GM23338 (cell line): ENCODE measurements around the gene SLC8A3. TPM values are rescaled to one million over a fixed set of nuclear protein-coding genes. Genes with fewer than 3 reads are reported as not detected.

Source experiments
- ATAC-seq: fragments of 200-7000 bp; cut with Tn5 transposase; 3 replicates; pipeline ENCODE4 v1.9.1; 2020
- DNase-seq: peaks from one replicate; pipeline ENCODE4 v3.0.0-alpha.2; 2015; ENCODE audit warnings: low spot score
- H2AFZ ChIP-seq: fragments of 200-600 bp; sonication (generic); 2 replicates; pipeline ENCODE4 v1.8.0; 2016; ENCODE audit warnings: antibody characterized with exemption, mild to moderate bottlenecking, moderate library complexity
- H3F3A ChIP-seq: fragments of 200-600 bp; sonication (generic); replicated peaks from 2 replicates; pipeline ENCODE4 v1.8.0; 2017; ENCODE audit warnings: antibody characterized with exemption, mixed run types, low read depth
- H3K27ac ChIP-seq: fragments of 200-600 bp; sonication (generic); 2 replicates; pipeline ENCODE4 v1.6.1; 2016; ENCODE audit warnings: low read depth
- H3K27me3 ChIP-seq: fragments of 200-600 bp; sonication (generic); 2 replicates; pipeline ENCODE4 v1.8.0; 2016; ENCODE audit warnings: mild to moderate bottlenecking, mixed run types, moderate library complexity; ENCODE audit not compliant: insufficient read depth
- H3K36me3 ChIP-seq: fragments of 200-600 bp; sonication (generic); 2 replicates; pipeline ENCODE4 v1.8.0; 2016; ENCODE audit warnings: mild to moderate bottlenecking; ENCODE audit not compliant: insufficient read depth
- H3K4me1 ChIP-seq: fragments of 200-600 bp; sonication (generic); 2 replicates; pipeline ENCODE4 v1.8.0; 2016; ENCODE audit warnings: mild to moderate bottlenecking, moderate library complexity; ENCODE audit not compliant: insufficient read depth
- H3K4me2 ChIP-seq: fragments of 200-600 bp; sonication (generic); 2 replicates; pipeline ENCODE4 v1.7.1; 2017; ENCODE audit warnings: mixed run types
- H3K4me3 ChIP-seq: fragments of 200-600 bp; sonication (generic); 2 replicates; pipeline ENCODE4 v1.6.1; 2016; ENCODE audit warnings: mixed run types
- H3K79me2 ChIP-seq: fragments of 200-600 bp; sonication (generic); replicated peaks from 2 replicates; pipeline ENCODE4 v1.8.0; 2017; ENCODE audit warnings: mild to moderate bottlenecking; ENCODE audit not compliant: insufficient read depth
- H3K9me2 ChIP-seq: fragments of 200-600 bp; sonication (generic); 2 replicates; pipeline ENCODE4 v1.8.0; 2017; ENCODE audit not compliant: insufficient read depth
- H4K20me1 ChIP-seq: fragments of 200-600 bp; sonication (generic); replicated peaks from 2 replicates; pipeline ENCODE4 v1.8.0; 2017; ENCODE audit warnings: mild to moderate bottlenecking; ENCODE audit not compliant: insufficient read depth
- H3K27ac Mint-ChIP-seq: 2 replicates; pipeline ENCODE4 v1.8.0; 2020; ENCODE audit warnings: inconsistent platforms, mild to moderate bottlenecking, moderate library complexity, mixed read lengths
- H3K27me3 Mint-ChIP-seq: 3 replicates; pipeline ENCODE4 v1.8.0; 2022; ENCODE audit warnings: low read depth, mild to moderate bottlenecking, moderate library complexity, mixed read lengths, inconsistent platforms; ENCODE audit not compliant: insufficient read depth, poor library complexity
- H3K36me3 Mint-ChIP-seq: 3 replicates; pipeline ENCODE4 v1.8.0; 2021; ENCODE audit warnings: low read depth, mild to moderate bottlenecking, inconsistent platforms, moderate library complexity, mixed read lengths
- H3K4me1 Mint-ChIP-seq: 3 replicates; pipeline ENCODE4 v1.8.0; 2020; ENCODE audit warnings: mild to moderate bottlenecking, inconsistent platforms, mixed read lengths
- H3K4me3 Mint-ChIP-seq: 3 replicates; pipeline ENCODE4 v1.8.0; 2021; ENCODE audit warnings: moderate library complexity, mild to moderate bottlenecking, inconsistent platforms, mixed read lengths
- H3K9me3 Mint-ChIP-seq: 3 replicates; pipeline ENCODE4 v1.8.0; 2020; ENCODE audit warnings: moderate library complexity, mild to moderate bottlenecking, inconsistent platforms, mixed read lengths
- CREB1 ChIP-seq: fragments of 250-450 bp; sonication (Bioruptor Pico); IDR thresholded peaks from 2 replicates; pipeline ENCODE4 v1.5.0; 2020; ENCODE audit warnings: low read depth, mild to moderate bottlenecking, moderate library complexity
- EZH2 ChIP-seq: fragments of 200-600 bp; sonication (generic); IDR thresholded peaks from one replicate; pipeline ENCODE4 v1.8.0; 2017; ENCODE audit warnings: antibody characterized with exemption, mild to moderate bottlenecking, low read depth; ENCODE audit not compliant: unreplicated experiment
- EZH2phosphoT487 ChIP-seq: fragments of 200-600 bp; sonication (generic); IDR thresholded peaks from one replicate; pipeline ENCODE4 v1.8.1; 2018; ENCODE audit warnings: antibody characterized with exemption; ENCODE audit not compliant: unreplicated experiment
- JUNB ChIP-seq: IDR thresholded peaks from one replicate; pipeline ENCODE4 v1.6.1; 2016; ENCODE audit warnings: antibody characterized with exemption; ENCODE audit not compliant: unreplicated experiment
- NANOG ChIP-seq: IDR thresholded peaks from 2 replicates; pipeline ENCODE4 v1.6.1; 2016; ENCODE audit warnings: antibody characterized with exemption, borderline replicate concordance
- POLR2AphosphoS5 ChIP-seq: IDR thresholded peaks from 2 replicates; pipeline ENCODE4 v1.6.1; 2016; ENCODE audit warnings: antibody characterized with exemption, low read depth
- STAT1 ChIP-seq: IDR thresholded peaks from one replicate; pipeline ENCODE4 v1.6.1; 2016; ENCODE audit warnings: antibody characterized with exemption; ENCODE audit not compliant: unreplicated experiment
- ZNF114 ChIP-seq: fragments of 250-450 bp; sonication (Bioruptor Pico); IDR thresholded peaks from 2 replicates; pipeline ENCODE4 v1.5.0; 2020; ENCODE audit warnings: mild to moderate bottlenecking, moderate library complexity
- ZNF331 ChIP-seq: fragments of 250-450 bp; sonication (Bioruptor Pico); IDR thresholded peaks from 2 replicates; pipeline ENCODE4 v1.5.0; 2020; ENCODE audit warnings: low read depth, mild to moderate bottlenecking, moderate library complexity
- polyA plus RNA-seq: library from polyadenylated mRNA; unstranded; fragments of >200 nt; fragmentation: Nextera tagmentation; extraction: Ambion mirVana; gene quantifications from 2 replicates; pipeline ENCODE4 v1.2.1, GENCODE V29; 2016
- total RNA-seq: library from RNA; depleted of rRNA; stranded (reverse); fragments of >200 nt; shearing (Covaris generic); gene quantifications from 2 replicates; pipeline ENCODE4 v1.2.3, GENCODE V29; 2014
- TF ChIP-seq, protein P1 (sequence below), 2 experiments: fragments of 200-600 bp in 1 of 2; sonication (generic) in 1 of 2; conservative IDR thresholded peaks; 2 replicates each; pipeline versions ENCODE4 v1.5.1 to v1.6.1; 2016 to 2017; ENCODE audit warnings: antibody characterized with exemption in 2 of 2, low read depth in 2 of 2, mild to moderate bottlenecking in 2 of 2, moderate library complexity in 1 of 2
- TF ChIP-seq, protein P2 (sequence below): fragments of 250-450 bp; sonication (Bioruptor Pico); IDR thresholded peaks from 2 replicates; pipeline ENCODE4 v1.5.0; 2020; ENCODE audit warnings: mild to moderate bottlenecking, moderate library complexity

Gene SLC8A3
- total and polyA plus RNA-seq, 2 experiments from 2014 or later, result 0.82 to 2.0 TPM

- ATAC-seq, result no peak
Measured at GRCh38 chr14:70034257-70034656, 154.5 kb downstream of the SLC8A3 start.

More at GRCh38 chr14:70034257-70034656, 154.5 kb downstream of the SLC8A3 start:
- Histone ChIP-seq H3K4me3 (no peak overlapping the region), H3K79me2 (no peaks in the 10 kb centered on the region), H3K4me2 (no peak overlapping the region), H3K27me3 (no peaks in the 10 kb centered on the region), H3K36me3 (no peaks in the 10 kb centered on the region), H4K20me1 (no peaks in the 10 kb centered on the region), H3F3A (no peaks in the 10 kb centered on the region), H2AFZ (no peak overlapping the region), H3K9me2 (peaks cover 15% of the 10 kb centered on the region), H3K4me1 (0 out of 2 replicates have a peak, but pooled peaks cover 6% of the 10 kb centered on the region), H3K27ac (no peak overlapping the region)
- Mint-ChIP-seq H3K27ac (no peak overlapping the region; the same call in 1 of the 2 replicates), H3K4me1 (peaks cover 18% of the 10 kb centered on the region), H3K27me3 (peaks cover 5% of the 10 kb centered on the region), H3K36me3 (no peaks in the 10 kb centered on the region), H3K9me3 (no peaks in the 10 kb centered on the region), H3K4me3 (no peak overlapping the region)
- DNase-seq, result no peak
- TF ChIP-seq EZH2 (no peak), STAT1 (no peak), NANOG (no peak), ZNF331 (no peak), JUNB (no peak), POLR2AphosphoS5 (no peak), EZH2phosphoT487 (no peak), CREB1 (CRISPR knock-in tag) (no peak), ZNF114 (CRISPR knock-in tag) (no peak)
- TF ChIP-seq, protein P1, sequence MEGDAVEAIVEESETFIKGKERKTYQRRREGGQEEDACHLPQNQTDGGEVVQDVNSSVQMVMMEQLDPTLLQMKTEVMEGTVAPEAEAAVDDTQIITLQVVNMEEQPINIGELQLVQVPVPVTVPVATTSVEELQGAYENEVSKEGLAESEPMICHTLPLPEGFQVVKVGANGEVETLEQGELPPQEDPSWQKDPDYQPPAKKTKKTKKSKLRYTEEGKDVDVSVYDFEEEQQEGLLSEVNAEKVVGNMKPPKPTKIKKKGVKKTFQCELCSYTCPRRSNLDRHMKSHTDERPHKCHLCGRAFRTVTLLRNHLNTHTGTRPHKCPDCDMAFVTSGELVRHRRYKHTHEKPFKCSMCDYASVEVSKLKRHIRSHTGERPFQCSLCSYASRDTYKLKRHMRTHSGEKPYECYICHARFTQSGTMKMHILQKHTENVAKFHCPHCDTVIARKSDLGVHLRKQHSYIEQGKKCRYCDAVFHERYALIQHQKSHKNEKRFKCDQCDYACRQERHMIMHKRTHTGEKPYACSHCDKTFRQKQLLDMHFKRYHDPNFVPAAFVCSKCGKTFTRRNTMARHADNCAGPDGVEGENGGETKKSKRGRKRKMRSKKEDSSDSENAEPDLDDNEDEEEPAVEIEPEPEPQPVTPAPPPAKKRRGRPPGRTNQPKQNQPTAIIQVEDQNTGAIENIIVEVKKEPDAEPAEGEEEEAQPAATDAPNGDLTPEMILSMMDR (conservative IDR thresholded peaks at IDR 0.05; ENCODE audit: low read depth in 2 of 2), result no peak
- TF ChIP-seq, protein P2, sequence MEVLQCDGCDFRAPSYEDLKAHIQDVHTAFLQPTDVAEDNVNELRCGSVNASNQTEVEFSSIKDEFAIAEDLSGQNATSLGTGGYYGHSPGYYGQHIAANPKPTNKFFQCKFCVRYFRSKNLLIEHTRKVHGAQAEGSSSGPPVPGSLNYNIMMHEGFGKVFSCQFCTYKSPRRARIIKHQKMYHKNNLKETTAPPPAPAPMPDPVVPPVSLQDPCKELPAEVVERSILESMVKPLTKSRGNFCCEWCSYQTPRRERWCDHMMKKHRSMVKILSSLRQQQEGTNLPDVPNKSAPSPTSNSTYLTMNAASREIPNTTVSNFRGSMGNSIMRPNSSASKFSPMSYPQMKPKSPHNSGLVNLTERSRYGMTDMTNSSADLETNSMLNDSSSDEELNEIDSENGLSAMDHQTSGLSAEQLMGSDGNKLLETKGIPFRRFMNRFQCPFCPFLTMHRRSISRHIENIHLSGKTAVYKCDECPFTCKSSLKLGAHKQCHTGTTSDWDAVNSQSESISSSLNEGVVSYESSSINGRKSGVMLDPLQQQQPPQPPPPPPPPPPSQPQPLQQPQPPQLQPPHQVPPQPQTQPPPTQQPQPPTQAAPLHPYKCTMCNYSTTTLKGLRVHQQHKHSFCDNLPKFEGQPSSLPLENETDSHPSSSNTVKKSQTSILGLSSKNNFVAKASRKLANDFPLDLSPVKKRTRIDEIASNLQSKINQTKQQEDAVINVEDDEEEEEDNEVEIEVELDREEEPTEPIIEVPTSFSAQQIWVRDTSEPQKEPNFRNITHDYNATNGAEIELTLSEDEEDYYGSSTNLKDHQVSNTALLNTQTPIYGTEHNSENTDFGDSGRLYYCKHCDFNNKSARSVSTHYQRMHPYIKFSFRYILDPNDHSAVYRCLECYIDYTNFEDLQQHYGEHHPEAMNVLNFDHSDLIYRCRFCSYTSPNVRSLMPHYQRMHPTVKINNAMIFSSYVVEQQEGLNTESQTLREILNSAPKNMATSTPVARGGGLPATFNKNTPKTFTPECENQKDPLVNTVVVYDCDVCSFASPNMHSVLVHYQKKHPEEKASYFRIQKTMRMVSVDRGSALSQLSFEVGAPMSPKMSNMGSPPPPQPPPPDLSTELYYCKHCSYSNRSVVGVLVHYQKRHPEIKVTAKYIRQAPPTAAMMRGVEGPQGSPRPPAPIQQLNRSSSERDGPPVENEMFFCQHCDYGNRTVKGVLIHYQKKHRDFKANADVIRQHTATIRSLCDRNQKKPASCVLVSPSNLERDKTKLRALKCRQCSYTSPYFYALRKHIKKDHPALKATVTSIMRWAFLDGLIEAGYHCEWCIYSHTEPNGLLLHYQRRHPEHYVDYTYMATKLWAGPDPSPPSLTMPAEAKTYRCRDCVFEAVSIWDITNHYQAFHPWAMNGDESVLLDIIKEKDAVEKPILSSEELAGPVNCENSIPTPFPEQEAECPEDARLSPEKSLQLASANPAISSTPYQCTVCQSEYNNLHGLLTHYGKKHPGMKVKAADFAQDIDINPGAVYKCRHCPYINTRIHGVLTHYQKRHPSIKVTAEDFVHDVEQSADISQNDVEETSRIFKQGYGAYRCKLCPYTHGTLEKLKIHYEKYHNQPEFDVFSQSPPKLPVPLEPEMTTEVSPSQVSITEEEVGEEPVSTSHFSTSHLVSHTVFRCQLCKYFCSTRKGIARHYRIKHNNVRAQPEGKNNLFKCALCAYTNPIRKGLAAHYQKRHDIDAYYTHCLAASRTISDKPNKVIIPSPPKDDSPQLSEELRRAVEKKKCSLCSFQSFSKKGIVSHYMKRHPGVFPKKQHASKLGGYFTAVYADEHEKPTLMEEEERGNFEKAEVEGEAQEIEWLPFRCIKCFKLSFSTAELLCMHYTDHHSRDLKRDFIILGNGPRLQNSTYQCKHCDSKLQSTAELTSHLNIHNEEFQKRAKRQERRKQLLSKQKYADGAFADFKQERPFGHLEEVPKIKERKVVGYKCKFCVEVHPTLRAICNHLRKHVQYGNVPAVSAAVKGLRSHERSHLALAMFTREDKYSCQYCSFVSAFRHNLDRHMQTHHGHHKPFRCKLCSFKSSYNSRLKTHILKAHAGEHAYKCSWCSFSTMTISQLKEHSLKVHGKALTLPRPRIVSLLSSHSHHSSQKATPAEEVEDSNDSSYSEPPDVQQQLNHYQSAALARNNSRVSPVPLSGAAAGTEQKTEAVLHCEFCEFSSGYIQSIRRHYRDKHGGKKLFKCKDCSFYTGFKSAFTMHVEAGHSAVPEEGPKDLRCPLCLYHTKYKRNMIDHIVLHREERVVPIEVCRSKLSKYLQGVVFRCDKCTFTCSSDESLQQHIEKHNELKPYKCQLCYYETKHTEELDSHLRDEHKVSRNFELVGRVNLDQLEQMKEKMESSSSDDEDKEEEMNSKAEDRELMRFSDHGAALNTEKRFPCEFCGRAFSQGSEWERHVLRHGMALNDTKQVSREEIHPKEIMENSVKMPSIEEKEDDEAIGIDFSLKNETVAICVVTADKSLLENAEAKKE (CRISPR knock-in tag), result no peak
